Measurements from ENCODE around the gene SLCO2B1. TPM values are rescaled to one million over a fixed set of nuclear protein-coding genes. Genes with fewer than 3 reads are reported as not detected.

Gene SLCO2B1
- total and polyA plus RNA-seq, 2 of the 8 experiments (the other 6 are each of a cell fraction or from before 2014, with no cell fraction given): 0.03 TPM; not detected in 1

- no peak for TF ChIP-seq GABPA (IDR thresholded peaks at IDR 0.05; ENCODE audit: borderline replicate concordance, insufficient read depth, low read length)
- no peak for TF ChIP-seq SAP30 (IDR thresholded peaks at IDR 0.05; ENCODE audit: insufficient read depth, insufficient replicate concordance, low read length)
- 0 out of 4 replicates have a peak, but pooled peaks of 1 of the 2 experiments have one; percentile 32 for TF ChIP-seq HDAC2 (IDR thresholded peaks at IDR 0.05; ENCODE audit: borderline replicate concordance in 1 of 2, low read depth in 2 of 2, low read length in 2 of 2)
- TF ChIP-seq SP1 (IDR thresholded peaks at IDR 0.05; ENCODE audit: low read depth, low read length): no peak
- no peak for TF ChIP-seq CBX5 (IDR thresholded peaks at IDR 0.05; ENCODE audit: low read depth, low read length)
- TF ChIP-seq EGR1 (IDR thresholded peaks at IDR 0.05; ENCODE audit: borderline replicate concordance, low read depth, low read length): no peak
- no peak for TF ChIP-seq HDAC6 (IDR thresholded peaks at IDR 0.05; ENCODE audit: low read depth, low read length)
- peak; percentile 23 to 75; a peak in 3 of 4 replicates for TF ChIP-seq RAD21 (IDR thresholded peaks at IDR 0.05 in 1 of 2, conservative IDR thresholded peaks at IDR 0.05 in 1 of 2; ENCODE audit: low read depth in 2 of 2, low read length in 2 of 2)
- TF ChIP-seq ZNF274 (IDR thresholded peaks at IDR 0.05; ENCODE audit: borderline replicate concordance, extremely low read depth, low read length): no peak
- peak; percentile 94 for TF ChIP-seq MAX (IDR thresholded peaks at IDR 0.05)
- 0 out of 3 replicates have a peak, but pooled peaks of 1 of the 2 experiments have one; percentile 70 for TF ChIP-seq EP300 (IDR thresholded peaks at IDR 0.05; ENCODE audit: borderline replicate concordance in 1 of 2, low read depth in 2 of 2, low read length in 2 of 2)
- no peak for TF ChIP-seq SIRT6 (IDR thresholded peaks at IDR 0.05; ENCODE audit: low read length)
- peak; percentile 47 for TF ChIP-seq TAF1 (IDR thresholded peaks at IDR 0.05; ENCODE audit: low read depth, low read length)
- no peak for TF ChIP-seq SP2 (IDR thresholded peaks at IDR 0.05; ENCODE audit: low read length)
- peak; percentile 10; the same call in 1 of the 2 replicates for TF ChIP-seq TBP (IDR thresholded peaks at IDR 0.05; ENCODE audit: low read depth, low read length)
- TF ChIP-seq, protein P1, sequence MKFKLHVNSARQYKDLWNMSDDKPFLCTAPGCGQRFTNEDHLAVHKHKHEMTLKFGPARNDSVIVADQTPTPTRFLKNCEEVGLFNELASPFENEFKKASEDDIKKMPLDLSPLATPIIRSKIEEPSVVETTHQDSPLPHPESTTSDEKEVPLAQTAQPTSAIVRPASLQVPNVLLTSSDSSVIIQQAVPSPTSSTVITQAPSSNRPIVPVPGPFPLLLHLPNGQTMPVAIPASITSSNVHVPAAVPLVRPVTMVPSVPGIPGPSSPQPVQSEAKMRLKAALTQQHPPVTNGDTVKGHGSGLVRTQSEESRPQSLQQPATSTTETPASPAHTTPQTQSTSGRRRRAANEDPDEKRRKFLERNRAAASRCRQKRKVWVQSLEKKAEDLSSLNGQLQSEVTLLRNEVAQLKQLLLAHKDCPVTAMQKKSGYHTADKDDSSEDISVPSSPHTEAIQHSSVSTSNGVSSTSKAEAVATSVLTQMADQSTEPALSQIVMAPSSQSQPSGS (IDR thresholded peaks at IDR 0.05; ENCODE audit: low read length): no peak
- no peak for TF ChIP-seq ATF3 (IDR thresholded peaks at IDR 0.05; ENCODE audit: insufficient read depth, low read depth, low read length)
- peak; percentile 62 for TF ChIP-seq CTBP2 (IDR thresholded peaks at IDR 0.05; ENCODE audit: borderline replicate concordance, insufficient read depth, insufficient read length, low read length)
Measured at GRCh38 chr11:75241036-75241905, 90.4 kb downstream of the SLCO2B1 start (continued).

Measured in H1 (cell line).